Muscle of leg (tissue), 11 donors: ENCODE data around the gene SFSWAP. TPM values are rescaled to one million over a fixed set of nuclear protein-coding genes. Genes with fewer than 3 reads are reported as not detected.

Source experiments
- DNase-seq: peaks from one replicate; pipeline ENCODE4 v3.0.0; 2013
- H3K27ac ChIP-seq: one replicate; pipeline ENCODE4 v1.5.1; 2013; ENCODE audit warnings: mild to moderate bottlenecking, low read length, control low read depth
- H3K27me3 ChIP-seq: one replicate; pipeline ENCODE4 v1.6.1; 2013; ENCODE audit warnings: low read length; ENCODE audit not compliant: control insufficient read depth, insufficient read depth
- H3K36me3 ChIP-seq: one replicate; pipeline ENCODE4 v1.6.1; 2013; ENCODE audit warnings: low read length; ENCODE audit not compliant: control insufficient read depth, insufficient read depth
- H3K4me1 ChIP-seq: one replicate; pipeline ENCODE4 v1.6.1; 2013; ENCODE audit warnings: low read length; ENCODE audit not compliant: control insufficient read depth, insufficient read depth
- H3K4me3 ChIP-seq: one replicate; pipeline ENCODE4 v1.5.1; 2013; ENCODE audit warnings: low read length, control low read depth
- H3K9me3 ChIP-seq: replicated peaks from 2 replicates; pipeline ENCODE4 v1.6.1; 2013; ENCODE audit warnings: low read depth, low read length; ENCODE audit not compliant: control insufficient read depth
- WGBS: methylation state at CpG from one replicate; pipeline ENCODE4 v1.1.5; 2013; ENCODE audit warnings: missing lambda C conversion rate; ENCODE audit not compliant: insufficient coverage; 5-methylcytosine and 5-hydroxymethylcytosine counted together
- polyA plus RNA-seq, 8 donors: library from polyadenylated mRNA; unstranded; fragments of 120-200 nt; gene quantifications; one replicate each; pipeline versions ENCODE4 v1.2.1 to v1.2.3, GENCODE V29; 2013; ENCODE audit warnings: inconsistent platforms in 1 of 8, low replicate concordance in 1 of 8; ENCODE audit not compliant: insufficient read length in 8 of 8, insufficient read depth in 1 of 8
- total RNA-seq: library from RNA; stranded (reverse); fragments of 120-200 nt; gene quantifications from one replicate; pipeline ENCODE4 v1.2.4, GENCODE V29; 2013

SFSWAP gene
- total and polyA plus RNA-seq, 9 donors, result 24.6 to 33.6 (median 29.9) TPM

DNA sequence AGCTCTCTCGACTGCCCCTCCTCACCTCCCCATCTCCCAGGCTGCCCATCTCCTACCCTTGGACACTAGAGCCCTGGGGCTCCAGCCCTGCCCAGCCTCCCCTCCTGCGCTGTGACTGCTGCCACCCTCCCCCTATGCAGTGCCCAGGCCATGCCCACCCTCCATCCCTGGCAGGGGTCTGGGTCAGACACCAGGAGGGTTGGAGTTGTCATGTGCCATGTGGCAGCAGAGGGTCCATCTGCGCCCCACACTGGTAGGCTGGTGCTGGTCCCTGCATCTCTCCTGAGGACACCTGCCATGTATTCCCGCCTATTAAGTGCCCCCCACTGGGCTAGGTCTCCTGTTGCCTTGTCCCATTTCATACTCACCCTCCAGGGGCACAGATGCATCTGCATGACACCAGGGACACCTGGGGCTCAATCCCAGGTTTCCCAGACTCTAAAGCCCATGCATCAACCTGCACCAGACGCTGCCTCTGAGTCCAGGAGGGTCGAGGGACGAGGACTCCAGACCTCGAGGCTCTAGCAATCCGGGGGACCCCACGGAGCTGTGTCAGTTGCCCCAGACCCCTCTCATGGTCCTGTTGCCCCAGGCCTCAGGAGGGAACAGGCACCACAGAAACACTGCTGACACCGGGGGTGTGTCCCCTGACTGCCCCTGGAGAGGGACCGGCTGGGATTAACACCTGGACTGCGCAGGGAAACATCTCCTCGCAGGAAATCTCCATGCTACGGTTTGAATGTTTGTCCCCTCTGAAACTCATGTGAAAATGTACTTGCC, 23.4 kb upstream of the SFSWAP start:
- no peak for DNase-seq
- no peak overlapping the region for H3K27ac ChIP-seq
- WGBS, result 75% methylated on average over 14 of the region's 15 CpGs
- H3K9me3 ChIP-seq, result peaks cover 2% of the 10 kb centered on the region
- H3K27me3 ChIP-seq, result peaks cover 3% of the 10 kb centered on the region
- H3K4me3 ChIP-seq, result no peak overlapping the region
- no peaks in the 10 kb centered on the region for H3K4me1 ChIP-seq
- H3K36me3 ChIP-seq, result no peaks in the 10 kb centered on the region

DNA sequence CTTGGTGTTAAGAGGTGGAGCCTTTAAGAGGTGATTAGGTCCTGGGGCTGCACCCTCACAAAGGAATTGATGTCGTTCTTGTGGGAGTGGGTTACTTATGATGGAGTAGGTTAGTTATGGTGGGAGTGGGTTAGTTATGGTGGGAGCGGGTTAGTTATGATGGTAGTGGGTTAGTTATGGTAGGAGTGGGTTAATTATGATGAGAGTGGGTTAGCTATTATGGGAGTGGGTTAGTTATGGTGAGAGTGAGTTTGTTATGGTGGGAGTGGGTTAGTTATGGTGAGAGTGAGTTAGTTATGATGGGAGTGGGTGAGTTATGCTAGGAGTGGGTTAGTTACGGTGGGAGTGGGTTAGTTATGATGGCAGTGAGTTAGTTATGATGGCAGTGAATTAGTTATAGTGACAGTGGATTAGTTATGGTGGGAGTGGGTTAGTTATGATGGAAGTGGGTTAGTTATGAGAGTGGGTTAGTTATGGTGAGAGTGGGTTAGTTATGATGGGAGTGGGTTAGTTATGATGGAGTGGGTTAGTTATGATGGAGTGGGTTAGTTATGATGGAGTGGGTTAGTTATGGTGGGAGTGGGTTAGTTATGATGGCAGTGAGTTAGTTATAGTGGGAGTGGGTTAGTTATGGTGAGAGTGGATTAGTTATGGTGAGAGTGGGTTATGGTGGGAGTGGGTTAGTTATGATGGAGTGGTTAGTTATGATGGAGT, 22.6 kb upstream of the SFSWAP start:
- peaks cover 3% of the 10 kb centered on the region for H3K27me3 ChIP-seq
- no peaks in the 10 kb centered on the region for H3K4me1 ChIP-seq
- H3K36me3 ChIP-seq, result no peaks in the 10 kb centered on the region
- WGBS, result 88% methylated on average over 3 of the region's 3 CpGs
- no peak overlapping the region for H3K4me3 ChIP-seq
- H3K27ac ChIP-seq, result no peak overlapping the region
- H3K9me3 ChIP-seq, result peaks cover 2% of the 10 kb centered on the region
- no peak for DNase-seq

DNA sequence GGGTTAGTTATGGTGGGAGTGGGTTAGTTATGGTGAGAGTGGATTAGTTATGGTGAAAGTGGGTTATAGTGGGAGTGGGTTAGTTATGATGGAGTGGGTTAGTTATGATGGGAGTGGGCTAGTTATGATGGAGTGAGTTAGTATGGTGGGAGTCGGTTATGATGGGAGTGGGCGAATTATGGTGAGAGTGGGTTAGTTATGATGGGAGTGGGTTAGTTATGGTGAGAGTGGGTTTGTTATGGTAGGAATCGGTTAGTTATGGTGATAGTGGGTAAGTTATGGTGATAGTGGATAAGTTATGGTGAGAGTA, 22.1 kb upstream of the SFSWAP start:
- 92% methylated on average over 3 of the region's 3 CpGs for WGBS
- no peak overlapping the region for H3K27ac ChIP-seq
- H3K36me3 ChIP-seq, result no peaks in the 10 kb centered on the region
- no peak overlapping the region for H3K4me3 ChIP-seq
- H3K27me3 ChIP-seq, result peaks cover 3% of the 10 kb centered on the region
- no peak for DNase-seq
- peaks cover 2% of the 10 kb centered on the region for H3K9me3 ChIP-seq
- no peaks in the 10 kb centered on the region for H3K4me1 ChIP-seq

DNA sequence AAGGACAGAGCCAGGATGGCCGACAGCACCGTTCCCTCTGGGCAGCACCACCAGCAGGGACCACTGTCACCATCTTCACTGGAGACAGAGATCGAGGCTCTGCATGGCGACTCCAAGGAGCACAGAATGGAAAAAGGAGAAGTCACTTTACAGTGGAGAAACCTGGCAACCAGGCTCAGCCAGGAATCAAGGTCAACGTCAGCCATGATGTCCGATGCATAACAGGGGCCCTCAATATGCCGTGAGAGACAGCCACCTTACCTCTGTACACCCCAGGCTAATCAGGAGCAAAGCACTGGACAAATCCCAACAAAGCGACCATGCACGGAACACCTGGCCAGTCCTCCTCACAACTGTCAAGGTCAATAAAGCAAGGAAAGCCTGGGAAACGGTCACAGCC, 20.6 kb upstream of the SFSWAP start:
- Histone ChIP-seq H3K27ac (no peak overlapping the region), H3K27me3 (peaks cover 3% of the 10 kb centered on the region), H3K9me3 (peaks cover 2% of the 10 kb centered on the region), H3K4me3 (no peak overlapping the region), H3K4me1 (no peaks in the 10 kb centered on the region), H3K36me3 (no peaks in the 10 kb centered on the region)
- DNase-seq, result no peak
- WGBS, result 58% methylated on average over 7 of the region's 10 CpGs

DNA sequence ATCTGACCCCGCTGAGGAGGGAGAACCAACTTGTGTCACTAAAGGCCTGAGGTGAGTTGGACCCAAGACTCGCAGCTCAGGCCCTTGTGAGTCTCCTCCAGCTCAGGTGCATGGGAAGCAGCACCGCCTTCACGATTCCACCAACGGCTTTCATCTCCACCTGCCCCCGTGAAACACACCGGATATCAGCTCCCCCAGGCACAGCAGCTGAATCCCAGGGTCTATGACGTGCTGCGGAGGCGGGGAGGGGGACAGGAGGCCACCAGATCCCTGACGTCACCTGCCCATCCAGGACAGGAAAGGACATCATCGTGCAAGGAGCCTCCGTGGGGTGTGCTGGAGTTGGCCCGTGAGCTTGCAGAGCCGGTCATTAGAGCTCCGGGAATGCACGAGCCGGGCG, 18.5 kb upstream of the SFSWAP start:
- 75% methylated on average over 11 of the region's 19 CpGs for WGBS
- Histone ChIP-seq H3K9me3 (peaks cover 2% of the 10 kb centered on the region), H3K4me1 (no peaks in the 10 kb centered on the region), H3K27ac (no peak overlapping the region), H3K4me3 (no peak overlapping the region), H3K27me3 (peaks cover 3% of the 10 kb centered on the region), H3K36me3 (no peaks in the 10 kb centered on the region)
- no peak for DNase-seq

DNA sequence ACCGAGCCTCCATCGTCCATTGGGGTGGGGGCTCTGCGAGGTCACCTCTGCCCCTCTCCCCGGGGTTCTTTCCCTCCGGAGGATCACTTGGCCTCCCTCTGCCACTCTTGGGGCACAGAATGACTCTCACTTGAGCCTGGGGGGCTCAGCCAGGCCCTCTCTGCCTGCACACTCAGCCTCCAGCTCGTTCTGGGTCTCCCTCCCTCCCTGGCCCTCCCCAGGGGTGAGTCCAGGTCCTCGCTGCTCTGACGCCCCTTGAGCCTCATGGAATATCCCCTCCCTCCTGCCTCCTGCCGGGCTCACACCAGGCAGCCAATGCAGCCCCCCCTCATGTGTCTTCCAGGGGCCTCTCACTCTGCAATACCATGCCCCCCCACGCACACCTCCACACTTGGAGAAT, 17.7 kb upstream of the SFSWAP start:
- DNase-seq, result no peak
- no peaks in the 10 kb centered on the region for H3K4me1 ChIP-seq
- H3K27me3 ChIP-seq, result peaks cover 3% of the 10 kb centered on the region
- peaks cover 2% of the 10 kb centered on the region for H3K9me3 ChIP-seq
- H3K36me3 ChIP-seq, result no peaks in the 10 kb centered on the region
- 58% methylated on average over 9 of the region's 10 CpGs for WGBS
- H3K27ac ChIP-seq, result no peak overlapping the region
- no peak overlapping the region for H3K4me3 ChIP-seq

DNA sequence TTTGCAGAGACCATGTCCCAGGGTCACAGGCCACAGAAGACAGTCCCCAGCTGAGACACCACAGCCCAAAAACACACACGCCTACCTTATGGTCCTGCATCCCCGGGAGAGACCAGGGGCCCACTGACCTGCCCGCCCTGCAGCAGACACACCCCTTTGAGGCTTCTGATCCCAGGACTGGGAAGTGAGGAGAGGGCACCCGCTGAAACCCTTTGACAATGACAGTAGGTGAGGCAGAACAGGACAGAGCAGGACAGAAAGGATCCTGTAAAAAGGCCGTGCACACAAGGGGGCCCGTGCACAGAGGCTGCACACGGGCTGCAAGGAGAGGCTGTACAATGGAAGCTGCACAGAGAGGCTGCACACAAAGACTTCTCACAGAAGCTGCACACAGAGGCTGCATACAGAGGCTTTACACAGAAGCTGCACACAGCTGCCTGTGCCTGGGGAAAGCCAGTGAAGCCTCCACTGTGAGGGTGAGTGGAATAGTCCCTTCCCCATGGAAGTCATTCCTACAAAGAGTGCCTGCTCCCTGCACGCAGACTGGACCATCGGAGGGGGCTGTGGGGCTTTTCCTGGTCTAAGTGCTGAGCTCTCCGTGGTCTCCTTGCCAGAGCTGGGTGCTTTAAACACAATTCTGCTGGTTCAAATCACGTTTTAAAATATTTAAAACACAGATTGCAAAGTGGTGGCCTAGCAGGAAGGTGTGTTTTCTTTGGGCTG, 16.6 kb upstream of the SFSWAP start:
- H3K36me3 ChIP-seq, result no peaks in the 10 kb centered on the region
- no peak overlapping the region for H3K4me3 ChIP-seq
- peaks cover under 1% of the 10 kb centered on the region for H3K9me3 ChIP-seq
- WGBS, result 74% methylated on average over 9 of the region's 11 CpGs
- H3K4me1 ChIP-seq, result no peaks in the 10 kb centered on the region
- H3K27me3 ChIP-seq, result peaks cover 3% of the 10 kb centered on the region
- DNase-seq, result no peak
- H3K27ac ChIP-seq, result no peak overlapping the region

DNA sequence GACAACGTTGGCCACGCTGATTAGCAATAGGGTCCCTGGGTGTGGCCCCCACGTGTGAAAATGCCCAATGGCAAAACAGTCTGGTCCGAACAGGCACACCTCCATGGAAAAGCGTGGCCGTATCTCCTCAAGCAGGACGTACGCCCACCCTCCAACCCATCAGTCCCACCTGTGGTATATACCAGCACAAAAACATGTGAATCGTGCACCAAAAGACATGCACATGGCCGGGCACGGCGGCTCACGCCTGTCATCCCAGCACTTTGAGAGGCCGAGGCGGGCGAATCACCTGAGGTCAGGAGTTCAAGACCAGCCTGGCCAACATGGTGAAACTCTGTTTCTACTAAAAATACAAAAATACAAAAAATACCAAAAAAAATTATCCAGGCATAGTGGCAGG, 14.9 kb upstream of the SFSWAP start:
- Histone ChIP-seq H3K27me3 (peaks cover 3% of the 10 kb centered on the region), H3K4me3 (no peak overlapping the region), H3K36me3 (no peaks in the 10 kb centered on the region), H3K9me3 (no peaks in the 10 kb centered on the region), H3K27ac (no peak overlapping the region), H3K4me1 (no peaks in the 10 kb centered on the region)
- no peak for DNase-seq
- WGBS, result 88% methylated on average over 11 of the region's 16 CpGs

DNA sequence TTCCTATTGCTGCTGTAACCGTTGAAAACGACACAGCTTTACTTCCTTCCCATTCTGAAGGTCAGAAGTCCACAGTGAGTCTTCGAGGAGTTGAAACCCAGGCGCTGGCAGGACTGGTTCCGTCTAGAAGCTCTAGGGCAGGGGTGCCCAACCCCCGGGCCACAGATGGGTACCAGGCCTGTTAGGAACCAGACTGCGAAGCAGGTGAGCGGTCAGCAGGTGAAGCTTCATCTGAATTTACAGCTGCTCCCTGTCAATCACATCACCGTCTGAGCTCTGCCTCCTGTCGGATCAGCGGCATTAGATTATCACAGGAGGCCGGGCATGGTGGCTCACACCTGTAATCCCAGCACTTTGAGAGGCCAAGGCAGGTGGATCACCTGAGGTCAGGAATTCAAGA, 12.6 kb upstream of the SFSWAP start:
- H3K9me3 ChIP-seq, result peaks cover 5% of the 10 kb centered on the region
- H3K4me1 ChIP-seq, result no peaks in the 10 kb centered on the region
- no peaks in the 10 kb centered on the region for H3K27me3 ChIP-seq
- H3K4me3 ChIP-seq, result no peak overlapping the region
- no peak for DNase-seq
- 71% methylated on average over 8 of the region's 12 CpGs for WGBS
- no peaks in the 10 kb centered on the region for H3K36me3 ChIP-seq
- no peak overlapping the region for H3K27ac ChIP-seq

DNA sequence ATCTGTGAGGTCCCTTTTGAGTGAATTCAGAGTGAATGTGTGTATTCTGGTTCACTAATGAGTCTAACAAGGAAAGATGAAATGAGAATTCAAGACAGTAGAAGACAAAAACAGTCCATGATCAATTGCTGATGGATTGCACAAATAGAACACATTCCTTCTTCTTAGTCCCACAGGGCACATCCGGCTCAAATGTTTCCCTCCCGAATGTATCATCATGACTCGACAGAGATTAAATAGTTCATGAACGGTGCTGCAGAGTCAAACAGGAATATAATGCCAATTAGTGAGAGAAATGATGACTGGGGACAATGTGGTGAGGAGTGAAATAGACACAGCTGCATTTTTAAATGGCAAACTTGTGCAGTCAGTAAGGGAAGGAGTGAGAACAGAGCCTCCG, 11.5 kb upstream of the SFSWAP start:
- Histone ChIP-seq H3K9me3 (peaks cover 10% of the 10 kb centered on the region), H3K4me1 (no peaks in the 10 kb centered on the region), H3K36me3 (no peaks in the 10 kb centered on the region), H3K27ac (no peak overlapping the region), H3K4me3 (no peak overlapping the region), H3K27me3 (no peaks in the 10 kb centered on the region)
- WGBS, result 44% methylated on average over 4 of the region's 5 CpGs
- DNase-seq, result no peak
